Measurements from ENCODE around the gene LRCH1.

DNA sequence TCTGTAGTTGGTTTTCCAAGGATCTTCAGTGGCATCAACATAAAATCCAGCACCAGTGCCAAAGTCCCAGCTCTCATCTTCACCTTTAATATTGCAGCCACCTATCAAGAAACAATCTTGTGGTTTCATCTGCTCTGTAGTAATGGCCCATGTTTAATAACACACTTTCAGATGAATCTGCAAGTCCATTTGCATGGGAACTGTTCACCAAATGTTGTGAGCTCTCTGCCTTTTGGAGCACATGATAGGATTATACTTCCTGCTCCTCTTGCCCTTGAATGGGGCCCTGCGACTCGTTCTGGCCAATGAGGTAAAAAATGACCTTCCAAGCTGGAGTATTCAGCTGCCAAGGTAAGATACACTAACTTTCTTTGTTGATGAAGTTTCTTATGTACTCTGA, 229.7 kb downstream of the LRCH1 start:
- TF ChIP-seq POLR2A (IDR thresholded peaks at IDR 0.05; ENCODE audit: low read length): no peak
- TF ChIP-seq GATA1 (IDR thresholded peaks at IDR 0.05; ENCODE audit: low read depth, low read length): no peak

Data from erythroblast (primary cell).